Spleen (tissue), 11 donors: Measurements from ENCODE around the gene TMEM72. TPM values are rescaled to one million over a fixed set of nuclear protein-coding genes. Genes with fewer than 3 reads are reported as not detected.
A peak's percentile ranks its signal among the peaks of the same experiment; 100 is the strongest.

Experiments
- DNase-seq: peaks from one replicate; pipeline ENCODE4 v3.0.0-alpha.2; 2020
- H3K27ac ChIP-seq, 8 donors: fragments of 200-600 bp; sonication (generic) in 7 of 8; 1 replicate in 4 of 8; 2 replicates in 4 of 8; pipeline versions ENCODE4 v1.5.0 to v1.8.0; 2016 to 2021; ENCODE audit warnings: inconsistent platforms in 4 of 8, mild to moderate bottlenecking in 4 of 8, moderate library complexity in 1 of 8
- H3K27me3 ChIP-seq, 7 donors: fragments of 200-600 bp; sonication (generic) in 6 of 7; replicated peaks in 1 of 7; 1 replicate in 4 of 7; 2 replicates in 3 of 7; pipeline versions ENCODE4 v1.5.0 to v1.8.0; 2016 to 2021; ENCODE audit warnings: inconsistent platforms in 3 of 7, mild to moderate bottlenecking in 1 of 7
- H3K36me3 ChIP-seq, 6 donors: fragments of 200-600 bp; sonication (generic) in 5 of 6; 1 replicate in 4 of 6; 2 replicates in 2 of 6; pipeline versions ENCODE4 v1.5.0 to v1.8.0; 2016 to 2021; ENCODE audit warnings: inconsistent platforms in 2 of 6
- H3K4me1 ChIP-seq, 6 donors: fragments of 200-600 bp; sonication (generic) in 5 of 6; 1 replicate in 3 of 6; 2 replicates in 3 of 6; pipeline versions ENCODE4 v1.5.0 to v1.8.0; 2016 to 2021; ENCODE audit warnings: inconsistent platforms in 3 of 6
- H3K4me3 ChIP-seq, 8 donors: fragments of 200-600 bp; sonication (generic) in 7 of 8; 1 replicate in 4 of 8; 2 replicates in 4 of 8; pipeline versions ENCODE4 v1.5.0 to v1.8.0; 2016 to 2021; ENCODE audit warnings: inconsistent platforms in 4 of 8, mild to moderate bottlenecking in 4 of 8, moderate library complexity in 2 of 8
- H3K9me3 ChIP-seq, 8 donors: fragments of 200-600 bp; sonication (generic) in 7 of 8; 1 replicate in 4 of 8; 2 replicates in 4 of 8; pipeline versions ENCODE4 v1.5.0 to v1.8.0; 2016 to 2021; ENCODE audit warnings: inconsistent platforms in 4 of 8
- POLR2A ChIP-seq, 3 donors: fragments of 450-650 bp; IDR thresholded peaks; one replicate each; pipeline ENCODE4 v1.5.1; 2017; ENCODE audit warnings: antibody characterized with exemption in 3 of 3, mild to moderate bottlenecking in 1 of 3
- POLR2AphosphoS5 ChIP-seq, 3 donors: sonication (generic); formaldehyde crosslinking; IDR thresholded peaks; one replicate each; pipeline ENCODE4 v1.5.1; 2017; ENCODE audit warnings: antibody characterized with exemption in 3 of 3
- WGBS, 5 donors: extraction: QIAGEN DNeasy Blood & Tissue Kit in 3 of 5; methylation state at CpG; one replicate each; pipeline versions ENCODE4 v1.1.5 to v1.1.7; 2013 to 2018; 5-methylcytosine and 5-hydroxymethylcytosine counted together
- intact Hi-C: fragments of 100-400 bp; cut with DNase I; formaldehyde crosslinking; loops from one replicate; pipeline ENCODE4 v1.15.0; 2023; ENCODE audit warnings: low total_unique reads
- polyA plus RNA-seq, 3 donors: library from polyadenylated mRNA; stranded (reverse); fragments of 200-250 nt; gene quantifications; one replicate each; pipeline ENCODE4 v1.2.1, GENCODE V29; 2013
- total RNA-seq, 7 donors: library from RNA; depleted of rRNA in 3 of 7; stranded (reverse); fragments of >200 nt in 3 of 7; fragmentation: NEBNext Ultra II Directional in 4 of 7; extraction: Animal tissue kit (Norgen Biotek cat#: 25700) in 4 of 7; gene quantifications; one replicate each; pipeline versions ENCODE4 v1.1.0 to v1.2.1, GENCODE V29; 2016 to 2021
- TF ChIP-seq, protein P1 (sequence below), 11 experiments: fragments of 200-600 bp in 7 of 11; fragments of 450-650 bp in 4 of 11; sonication (generic) in 4 of 11; IDR thresholded peaks in 8 of 11; conservative IDR thresholded peaks in 3 of 11; 1 replicate in 7 of 11; 2 replicates in 4 of 11; pipeline versions ENCODE4 v1.4.0 to v1.8.0; 2016 to 2021; ENCODE audit warnings: antibody characterized with exemption in 11 of 11, inconsistent platforms in 4 of 11, mild to moderate bottlenecking in 1 of 11
- donor health status: healthy with polysubstance abuse.
- donor health status: DM: no; HTN: no; CAD: no; lungs with moderate emphysema.
- donor health status: DM: no; HTN: no; CAD: no.
- donor health status: Bipolar disorder and iron deficiency.
- donor health status: healthy.
- donor health status: DM: no; HTN: no; CAD: no.
- donor health status: DM: yes; HTN: yes; CAD: no.

The TMEM72 gene
- total and polyA plus RNA-seq, 10 donors: 0.04 TPM; not detected in 9

DNA sequence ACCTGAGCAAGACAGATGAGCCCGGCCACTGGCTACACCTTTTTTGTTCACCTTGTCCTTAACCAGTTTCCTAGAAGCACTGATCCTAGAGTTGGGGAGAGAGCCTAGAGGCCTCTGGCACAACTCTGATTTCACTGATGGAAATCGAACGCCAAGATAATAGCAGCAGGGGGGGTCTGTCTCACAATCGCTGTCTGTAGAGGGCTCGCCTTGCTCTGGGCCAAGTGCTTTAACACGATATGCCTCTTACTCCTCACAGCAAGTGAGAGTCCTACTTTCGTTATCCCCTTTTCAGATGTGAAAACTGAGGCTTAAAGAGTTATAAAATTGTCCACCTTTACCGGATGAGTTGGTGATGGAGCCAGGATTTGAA, 48.9 kb downstream of the TMEM72 start:
- no peaks in the 10 kb centered on the region for H3K27me3 ChIP-seq
- peak overlapping the region in 7 of 8 donors; percentile 85 to 93 (median 90) for H3K27ac ChIP-seq
- intact Hi-C loops: no loop called here
- peaks cover 0 to 4% (median 0%) of the 10 kb centered on the region in 8 donors for H3K9me3 ChIP-seq
- peaks cover 0 to 17% (median 3%) of the 10 kb centered on the region in 6 donors for H3K36me3 ChIP-seq
- no peak for DNase-seq
- 60 to 77% (median 62%) methylated on average over 8 of the region's 8 CpGs for WGBS, 5 donors
- peak overlapping the region; percentile 72 to 89 (median 76) for H3K4me3 ChIP-seq
- TF ChIP-seq, protein P1, sequence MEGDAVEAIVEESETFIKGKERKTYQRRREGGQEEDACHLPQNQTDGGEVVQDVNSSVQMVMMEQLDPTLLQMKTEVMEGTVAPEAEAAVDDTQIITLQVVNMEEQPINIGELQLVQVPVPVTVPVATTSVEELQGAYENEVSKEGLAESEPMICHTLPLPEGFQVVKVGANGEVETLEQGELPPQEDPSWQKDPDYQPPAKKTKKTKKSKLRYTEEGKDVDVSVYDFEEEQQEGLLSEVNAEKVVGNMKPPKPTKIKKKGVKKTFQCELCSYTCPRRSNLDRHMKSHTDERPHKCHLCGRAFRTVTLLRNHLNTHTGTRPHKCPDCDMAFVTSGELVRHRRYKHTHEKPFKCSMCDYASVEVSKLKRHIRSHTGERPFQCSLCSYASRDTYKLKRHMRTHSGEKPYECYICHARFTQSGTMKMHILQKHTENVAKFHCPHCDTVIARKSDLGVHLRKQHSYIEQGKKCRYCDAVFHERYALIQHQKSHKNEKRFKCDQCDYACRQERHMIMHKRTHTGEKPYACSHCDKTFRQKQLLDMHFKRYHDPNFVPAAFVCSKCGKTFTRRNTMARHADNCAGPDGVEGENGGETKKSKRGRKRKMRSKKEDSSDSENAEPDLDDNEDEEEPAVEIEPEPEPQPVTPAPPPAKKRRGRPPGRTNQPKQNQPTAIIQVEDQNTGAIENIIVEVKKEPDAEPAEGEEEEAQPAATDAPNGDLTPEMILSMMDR (IDR thresholded peaks at IDR 0.05 in 8 of 11, conservative IDR thresholded peaks at IDR 0.05 in 3 of 11): no peak
- TF ChIP-seq POLR2AphosphoS5 (IDR thresholded peaks at IDR 0.05) (no peak), POLR2A (IDR thresholded peaks at IDR 0.05) (no peak)
- peaks cover 31 to 77% (median 59%) of the 10 kb centered on the region in 6 donors for H3K4me1 ChIP-seq

DNA sequence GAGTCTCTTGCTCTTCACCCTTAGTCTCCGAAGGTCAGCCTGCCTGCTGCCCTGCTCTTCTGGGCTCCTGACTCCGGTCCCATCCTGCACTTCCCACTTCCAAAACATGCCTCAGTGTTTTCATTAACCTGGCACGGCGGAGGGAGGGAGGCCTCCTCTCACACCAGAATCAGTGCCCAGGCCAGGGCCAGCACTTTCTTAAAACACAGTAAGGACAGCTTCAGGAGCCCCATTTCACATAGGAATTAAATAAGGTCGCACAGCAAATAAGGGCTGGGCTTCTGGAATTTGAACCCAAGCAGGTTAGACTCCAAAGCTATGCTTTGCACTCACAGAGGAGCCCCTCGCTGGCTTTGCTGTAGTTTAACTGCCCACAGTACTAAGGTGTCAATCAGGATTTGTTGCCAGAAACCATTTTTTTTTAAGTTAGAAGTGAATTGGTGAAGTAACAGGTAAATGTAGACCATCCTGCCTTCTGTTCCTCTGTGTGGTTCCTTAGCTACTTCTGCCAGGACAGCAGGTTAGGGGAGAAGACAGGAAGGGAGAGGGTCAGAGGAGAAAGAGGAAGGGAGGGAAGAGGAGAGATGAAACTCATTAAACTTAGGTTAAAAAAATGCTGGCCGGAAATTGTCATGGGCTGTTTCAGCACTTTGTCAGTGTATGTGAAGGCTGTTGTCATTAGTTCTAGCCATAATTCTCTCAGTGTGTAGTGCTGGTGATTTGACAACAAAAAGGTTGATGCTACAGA, 49.5 kb downstream of the TMEM72 start:
- intact Hi-C loops: no loop called here
- Histone ChIP-seq H3K4me1 (peaks cover 31 to 83% (median 65%) of the 10 kb centered on the region in 6 donors), H3K4me3 (peak overlapping the region; percentile 72 to 89 (median 76)), H3K36me3 (peaks cover 0 to 13% (median 1%) of the 10 kb centered on the region in 6 donors), H3K27ac (peak overlapping the region in 7 of 8 donors; percentile 85 to 93 (median 90)), H3K27me3 (no peaks in the 10 kb centered on the region), H3K9me3 (peaks cover 0 to 4% (median 0%) of the 10 kb centered on the region in 8 donors)
- peak; percentile 73 for DNase-seq
- TF ChIP-seq, protein P1 (IDR thresholded peaks at IDR 0.05 in 8 of 11, conservative IDR thresholded peaks at IDR 0.05 in 3 of 11): no peak
- TF ChIP-seq POLR2AphosphoS5 (IDR thresholded peaks at IDR 0.05) (no peak), POLR2A (IDR thresholded peaks at IDR 0.05) (no peak)
- 72 to 80% (median 77%) methylated on average over 7 of the region's 7 CpGs for WGBS, 5 donors

DNA sequence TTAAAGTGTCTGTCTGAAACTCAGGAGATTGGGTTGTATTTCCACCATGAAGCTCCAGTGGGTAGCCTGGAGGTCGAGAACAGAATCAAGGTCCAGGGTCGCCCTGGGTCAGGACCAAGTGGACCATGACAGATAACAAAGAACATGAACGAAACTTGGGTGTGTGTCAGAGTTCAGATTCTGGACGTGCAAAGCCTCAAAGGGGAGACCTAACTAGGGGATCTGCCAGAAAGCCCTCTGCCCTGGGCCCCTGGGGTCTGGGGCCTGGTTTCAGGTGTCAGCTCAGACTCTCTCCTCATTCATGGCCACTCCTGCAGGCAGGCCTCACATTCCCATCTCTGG, 50.1 kb downstream of the TMEM72 start:
- H3K27me3 ChIP-seq: no peaks in the 10 kb centered on the region
- peaks cover 0 to 4% (median 0%) of the 10 kb centered on the region in 8 donors for H3K9me3 ChIP-seq
- intact Hi-C loops: no loop called here
- TF ChIP-seq, protein P1 (IDR thresholded peaks at IDR 0.05 in 8 of 11, conservative IDR thresholded peaks at IDR 0.05 in 3 of 11): no peak
- no peak for TF ChIP-seq POLR2A (IDR thresholded peaks at IDR 0.05)
- TF ChIP-seq POLR2AphosphoS5 (IDR thresholded peaks at IDR 0.05): no peak
- peak overlapping the region in 5 of 8 donors; percentile 2 to 89 (median 76) for H3K4me3 ChIP-seq
- H3K27ac ChIP-seq: peak overlapping the region in 6 of 8 donors; percentile 87 to 93 (median 90)
- peak; percentile 74 for DNase-seq
- H3K36me3 ChIP-seq: peaks cover 0 to 8% (median 0%) of the 10 kb centered on the region in 6 donors
- peaks cover 31 to 88% (median 71%) of the 10 kb centered on the region in 6 donors for H3K4me1 ChIP-seq
- WGBS, 5 donors: 52 to 61% (median 57%) methylated on average over 4 of the region's 4 CpGs
